Dedifferentiated amniotic fluid mesenchymal stem cell (primary cell): ENCODE measurements around the gene PREX1.
"Not testable (repeated sequence)": the region's sequence is repeated elsewhere in the genome, so short reads cannot be mapped to it uniquely, and the experiment has no call there.

ENCODE experiments used
- DNase-seq: peaks from one replicate; pipeline ENCODE4 v3.0.0-alpha.2; 2016; ENCODE audit errors: extremely low spot score

The PREX1 gene

GRCh38 chr20:48605364-48606171 is 222.2 kb downstream of the PREX1 start:
- no peak for DNase-seq

DNA sequence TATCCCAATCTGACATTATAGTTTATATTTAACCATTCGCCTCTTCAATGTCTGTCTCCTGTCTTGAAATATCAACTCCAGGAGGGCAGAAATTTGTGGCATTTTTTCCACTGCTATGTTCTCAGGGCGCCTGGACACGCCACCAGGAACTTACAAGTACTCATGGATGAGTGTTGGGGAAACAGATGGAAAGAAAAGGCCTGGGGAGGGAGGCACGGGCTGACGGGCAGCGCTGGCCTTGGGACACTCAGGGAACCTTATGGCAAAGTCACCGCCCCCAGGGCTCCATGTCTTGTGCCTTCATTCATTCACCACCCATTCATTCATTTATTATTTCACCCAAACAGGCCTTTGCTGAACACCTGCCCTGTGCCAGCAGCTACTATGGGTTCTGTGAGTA is 222.9 kb downstream of the PREX1 start:
- DNase-seq = no peak

DNA sequence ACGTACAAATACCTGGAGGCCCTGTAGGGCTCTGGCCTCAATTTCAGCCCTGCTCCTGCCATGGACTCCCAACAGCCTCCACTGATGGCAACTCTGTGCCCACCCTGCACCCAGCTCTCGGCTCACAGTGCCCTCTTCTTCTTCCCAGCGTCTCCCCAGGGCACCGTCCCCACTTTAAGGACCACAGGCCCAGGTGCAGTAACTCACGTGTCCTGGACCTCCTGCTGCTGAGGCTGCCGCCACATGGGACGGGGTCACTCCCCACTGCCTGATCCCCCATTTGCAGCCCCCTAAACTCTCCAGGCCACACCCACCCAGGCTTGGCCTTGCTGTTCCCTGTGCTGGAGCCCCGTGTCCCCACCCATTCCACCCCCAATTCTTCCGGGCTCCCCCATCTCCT is 223.4 kb downstream of the PREX1 start:
- DNase-seq = no peak

- DNase-seq = no peak
These were observed 223.9 kb downstream of the PREX1 start for GRCh38 chr20:48603819-48604405.

- DNase-seq = no peak
These were observed 224.5 kb downstream of the PREX1 start for GRCh38 chr20:48603116-48603818.

DNA sequence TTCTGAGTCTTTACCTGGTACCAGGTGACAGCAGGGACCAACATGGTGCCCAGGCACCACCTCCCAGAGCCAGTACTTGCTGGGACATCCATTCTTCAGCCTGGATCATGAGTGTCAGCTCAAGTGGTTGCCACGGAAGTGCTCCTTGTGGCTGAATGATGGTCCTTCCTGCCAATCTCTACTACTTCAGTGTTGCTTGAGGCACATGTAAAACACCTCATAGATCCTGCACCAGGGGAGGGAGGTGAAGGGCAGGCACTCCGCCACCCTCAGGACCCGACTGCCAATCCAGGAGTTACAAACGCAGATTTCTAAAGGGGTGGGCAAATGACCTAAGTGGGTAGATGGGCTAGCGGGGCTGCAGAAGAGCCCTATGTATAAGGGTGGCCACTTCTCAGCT is 226.0 kb downstream of the PREX1 start:
- no peak for DNase-seq

DNA sequence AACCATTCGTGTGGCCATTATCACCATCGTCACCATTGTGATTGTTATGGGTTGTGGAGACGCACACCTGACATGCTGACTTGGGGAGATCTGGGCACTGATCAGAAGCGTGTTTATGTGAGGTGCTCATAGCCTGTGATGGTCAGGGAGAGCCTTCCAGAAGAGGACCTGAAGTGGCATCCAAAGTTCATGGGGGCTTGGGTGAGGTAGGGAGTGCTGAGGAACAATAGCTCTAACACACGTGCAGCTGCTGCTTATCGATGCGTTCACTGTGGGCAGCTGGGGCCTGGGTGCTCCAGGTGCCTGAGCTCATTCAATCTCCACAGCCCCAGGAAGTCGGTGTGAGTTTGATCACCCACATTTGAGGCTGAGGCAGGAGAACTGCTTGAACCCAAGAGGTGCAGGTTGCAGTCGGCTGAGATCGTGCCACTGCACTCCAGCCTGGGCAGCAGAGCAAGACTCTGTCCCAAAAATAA is 227.3 kb downstream of the PREX1 start:
- DNase-seq = no peak

GRCh38 chr20:48599748-48600469 is 227.9 kb downstream of the PREX1 start:
- DNase-seq = no peak

GRCh38 chr20:48599106-48599747 is 228.6 kb downstream of the PREX1 start:
- DNase-seq = no peak

GRCh38 chr20:48598303-48598941 is 229.4 kb downstream of the PREX1 start:
- DNase-seq = not testable (repeated sequence)

GRCh38 chr20:48597521-48598302 is 230.1 kb downstream of the PREX1 start:
- DNase-seq = no peak

DNA sequence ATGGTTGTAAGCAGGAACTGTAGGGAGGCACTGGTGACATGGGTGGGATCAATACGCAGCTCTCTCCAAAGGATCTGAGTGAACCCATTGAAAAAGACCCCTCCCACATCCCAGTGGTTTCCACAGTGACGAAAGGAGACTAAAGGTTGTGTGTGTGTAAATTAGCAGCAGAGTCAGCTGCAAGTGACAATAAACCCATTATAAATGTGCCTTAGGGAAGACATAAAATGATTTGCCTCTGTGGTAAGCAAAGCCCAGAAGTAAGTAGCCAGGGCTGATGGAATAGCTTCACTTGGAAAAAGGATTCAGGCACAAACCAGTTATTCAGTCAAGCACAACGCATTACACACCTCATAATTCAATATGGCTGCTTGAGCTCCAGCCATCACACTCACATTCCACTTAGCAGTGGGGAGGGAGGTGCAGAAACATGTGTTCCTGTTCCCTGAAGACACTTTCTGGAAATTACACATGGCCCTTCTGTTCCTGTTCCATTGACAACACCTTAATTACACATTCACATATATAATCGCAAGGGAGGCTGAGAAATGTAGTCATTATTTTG is 231.4 kb downstream of the PREX1 start:
- no peak for DNase-seq

GRCh38 chr20:48595495-48596333 is 232.1 kb downstream of the PREX1 start:
- no peak for DNase-seq

DNA sequence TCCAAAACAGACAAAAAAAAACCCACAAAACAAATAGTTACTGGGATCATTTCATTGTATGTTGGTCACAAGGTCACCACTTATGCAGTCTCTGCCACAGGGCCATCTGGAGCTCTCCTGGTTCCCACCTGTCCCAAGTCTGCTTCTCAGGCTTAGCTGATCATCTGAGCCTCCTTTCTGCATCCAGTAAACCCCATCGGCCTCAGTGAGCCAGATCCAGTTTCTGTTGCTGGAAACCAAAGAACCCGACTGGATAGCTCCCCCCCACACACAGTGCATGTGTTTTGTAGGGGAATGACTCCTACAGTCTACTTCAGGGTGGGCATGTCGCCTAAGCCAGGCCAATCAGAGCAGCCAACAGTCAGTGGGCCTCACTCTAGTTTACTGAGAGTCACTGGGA is 233.3 kb downstream of the PREX1 start:
- no peak for DNase-seq

DNA sequence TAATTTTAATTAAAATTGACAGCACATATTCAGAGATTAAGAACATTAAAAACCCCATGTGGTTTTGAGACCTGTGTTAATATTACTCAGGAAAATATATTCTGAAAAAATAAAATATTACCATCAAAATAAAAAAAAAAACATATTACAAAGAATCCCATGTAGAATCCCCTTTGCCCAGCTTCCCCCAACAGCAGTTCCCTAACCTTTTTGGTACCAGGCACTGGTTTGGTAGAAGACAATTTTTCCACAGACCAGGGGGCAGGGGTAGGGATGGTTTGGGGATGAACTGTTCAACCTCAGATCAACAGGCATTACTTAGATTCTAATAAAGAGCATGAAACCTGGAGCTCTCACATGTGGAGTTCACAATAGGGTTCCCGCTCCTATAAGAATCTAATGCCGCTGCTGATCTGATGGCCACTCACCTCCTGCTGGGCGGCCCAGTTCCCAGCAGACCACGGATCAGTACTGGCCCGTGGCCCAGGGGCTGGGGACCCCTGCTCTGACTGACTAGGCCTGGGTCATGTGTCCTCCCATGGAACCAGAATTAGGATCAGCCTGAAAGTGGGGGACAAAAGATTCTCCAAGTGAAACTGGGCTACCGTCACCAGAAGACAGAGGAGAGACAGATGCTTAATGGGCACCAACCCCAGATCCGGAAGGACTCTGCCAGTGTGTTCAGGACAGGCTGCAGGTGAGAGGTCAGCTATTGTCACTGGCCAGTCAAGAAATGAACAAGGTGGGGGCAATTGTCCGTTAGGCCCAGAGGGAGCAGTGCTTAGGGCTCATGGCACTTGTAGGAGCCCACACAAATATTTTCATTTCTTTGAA is 235.5 kb downstream of the PREX1 start:
- no peak for DNase-seq

GRCh38 chr20:48586730-48587129 is 241.1 kb downstream of the PREX1 start:
- no peak for DNase-seq

DNA sequence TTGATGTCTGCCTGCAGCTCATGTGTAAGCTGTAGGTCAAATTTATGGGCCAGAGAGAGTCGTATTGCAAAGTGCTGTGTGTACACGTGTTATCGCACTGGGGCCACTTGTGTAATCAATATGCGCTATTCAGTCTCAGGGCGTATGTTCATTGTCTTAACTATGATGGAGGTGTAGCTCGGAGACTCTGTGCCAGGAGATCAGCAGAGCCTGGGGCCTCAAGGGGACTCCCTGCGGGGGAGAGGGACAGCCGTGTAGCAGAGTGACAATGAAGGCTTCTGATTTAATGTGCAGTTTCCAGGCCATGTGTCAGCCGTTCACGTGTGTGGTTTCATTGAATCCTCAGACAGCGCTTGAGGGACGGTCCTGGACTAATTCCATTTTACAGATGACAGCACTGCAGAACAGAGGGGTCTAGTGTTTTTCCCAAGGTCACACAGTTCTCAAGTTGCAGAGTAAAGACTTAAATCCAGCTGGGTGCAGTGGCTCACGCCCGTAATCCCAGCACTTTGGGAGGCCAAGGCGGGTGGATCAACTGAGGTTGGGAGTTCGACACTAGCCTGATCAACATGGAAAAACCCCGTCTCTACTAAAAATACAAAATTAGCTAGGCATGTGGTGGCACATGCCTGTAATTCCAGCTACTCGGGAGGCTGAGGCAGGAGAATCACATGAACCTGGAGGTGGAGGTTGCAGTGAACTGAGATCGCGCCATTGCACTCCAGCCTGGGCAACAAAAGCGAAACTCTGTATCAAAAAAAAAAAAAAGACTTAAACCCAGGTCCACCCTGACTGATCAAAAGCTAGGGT is 242.5 kb downstream of the PREX1 start:
- DNase-seq = no peak
